ENCODE measurements around the gene BNIP2.

GRCh38 chr15:59678172-59678571 is 10.9 kb downstream of the BNIP2 start:
- TF ChIP-seq HNRNPL (IDR thresholded peaks at IDR 0.05; ENCODE audit: low read depth, low read length) (no peak), REST (IDR thresholded peaks at IDR 0.05; ENCODE audit: borderline replicate concordance in 1 of 2, low read depth in 1 of 2, low read length in 2 of 2) (no peak), EP300 (IDR thresholded peaks at IDR 0.05; ENCODE audit: low read depth in 2 of 2, low read length in 2 of 2) (no peak), EP300 (CRISPR knock-in tag; IDR thresholded peaks at IDR 0.05; ENCODE audit: borderline replicate concordance) (no peak), HMG20B (CRISPR knock-in tag; conservative IDR thresholded peaks at IDR 0.05) (no peak), CTCF (CRISPR knock-in tag; IDR thresholded peaks at IDR 0.05) (no peak), ATF5 (CRISPR knock-in tag; IDR thresholded peaks at IDR 0.05; ENCODE audit: low read depth) (no peak), MAX (IDR thresholded peaks at IDR 0.05) (no peak), ZFP37 (CRISPR knock-in tag; IDR thresholded peaks at IDR 0.05; ENCODE audit: borderline replicate concordance) (no peak), AHR (CRISPR knock-in tag; IDR thresholded peaks at IDR 0.05) (no peak), GLI4 (CRISPR knock-in tag; IDR thresholded peaks at IDR 0.05; ENCODE audit: borderline replicate concordance) (no peak), ZNF552 (CRISPR knock-in tag; IDR thresholded peaks at IDR 0.05; ENCODE audit: borderline replicate concordance) (no peak), POLR2AphosphoS5 (IDR thresholded peaks at IDR 0.05; ENCODE audit: low read depth, low read length) (no peak)
